Stimulated activated CD4-positive, alpha-beta T cell treated with anti-CD3 and anti-CD28 coated beads, Interleukin-12 subunit alpha, Interleukin-12 subunit beta, amount 100 ng/mL, for 24 hours (primary cell): ENCODE results near the gene BPIFB3.
"Not testable (repeated sequence)": the region's sequence is repeated elsewhere in the genome, so short reads cannot be mapped to it uniquely, and the experiment has no call there.

Experiments
- DNase-seq, 2 experiments: peaks; one replicate each; pipeline ENCODE4 v3.0.0-alpha.2; 2020; ENCODE audit warnings: low read depth in 2 of 2

BPIFB3 gene

GRCh38 chr20:33119725-33120720 lies 66.3 kb downstream of the BPIFB3 start:
- no peak for DNase-seq

- no peak for DNase-seq
Measured at GRCh38 chr20:33120934-33121333, 67.2 kb downstream of the BPIFB3 start.

GRCh38 chr20:33122297-33122696 lies 68.6 kb downstream of the BPIFB3 start:
- not testable (repeated sequence) for DNase-seq
